ENCODE measurements around the gene MBD6. TPM values are rescaled to one million over a fixed set of nuclear protein-coding genes. Genes with fewer than 3 reads are reported as not detected.

Gene MBD6
- total RNA-seq, 1 donor from 2014 or later: 85.8 TPM

DNA sequence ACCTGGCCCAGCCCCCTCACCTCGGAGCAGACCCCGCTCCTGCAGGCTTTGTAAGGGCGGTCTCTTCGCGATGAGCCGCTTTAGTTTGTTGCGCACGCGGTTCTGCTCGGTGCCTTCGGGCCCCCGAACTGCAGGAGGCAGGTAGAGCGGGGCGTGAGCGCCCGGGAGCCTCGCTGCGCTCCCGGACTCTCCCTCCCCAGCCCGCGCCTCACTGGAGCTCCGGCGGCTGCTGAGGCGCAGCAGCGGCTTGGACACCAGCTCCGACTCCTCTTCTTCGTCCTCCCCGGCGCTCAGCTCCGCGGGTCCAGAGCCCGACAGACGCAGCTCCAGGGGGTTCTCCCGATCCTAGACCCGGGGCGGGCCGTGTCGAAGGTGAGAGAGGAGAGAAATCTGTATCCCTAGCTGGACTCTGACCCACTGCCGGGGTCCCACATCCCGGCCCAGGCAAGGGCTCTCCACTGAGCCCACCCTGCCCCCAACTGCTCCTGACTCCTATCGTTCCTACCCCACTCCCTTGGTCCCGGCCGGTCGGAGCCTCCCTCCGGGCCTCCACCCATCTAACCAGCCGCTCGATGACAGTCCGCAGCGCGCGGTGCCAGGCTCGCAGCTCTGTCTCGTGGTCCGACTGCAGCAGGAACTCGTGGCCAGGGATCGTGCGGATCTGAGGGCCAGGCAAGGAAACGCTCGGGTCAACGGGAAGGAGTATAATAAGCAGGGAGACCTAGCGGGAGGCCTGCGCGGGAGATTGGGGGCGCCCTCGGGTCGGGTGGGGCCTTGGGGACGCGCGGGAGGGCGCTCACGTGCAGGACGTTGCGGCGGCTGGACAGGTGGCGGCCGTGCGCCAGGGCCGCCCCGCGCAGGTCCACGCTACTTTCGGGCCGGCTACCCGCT lies 47.1 kb upstream of the MBD6 start:
- Histone ChIP-seq H3K9me3 (no peaks in the 10 kb centered on the region), H3K4me3 (peak overlapping the region; percentile 46), H3K36me3 (peaks cover 4% of the 10 kb centered on the region), H3K27ac (no peak overlapping the region), H3K4me1 (peaks cover 26% of the 10 kb centered on the region), H3K27me3 (peaks cover 42% of the 10 kb centered on the region)
- TF ChIP-seq, protein P1, sequence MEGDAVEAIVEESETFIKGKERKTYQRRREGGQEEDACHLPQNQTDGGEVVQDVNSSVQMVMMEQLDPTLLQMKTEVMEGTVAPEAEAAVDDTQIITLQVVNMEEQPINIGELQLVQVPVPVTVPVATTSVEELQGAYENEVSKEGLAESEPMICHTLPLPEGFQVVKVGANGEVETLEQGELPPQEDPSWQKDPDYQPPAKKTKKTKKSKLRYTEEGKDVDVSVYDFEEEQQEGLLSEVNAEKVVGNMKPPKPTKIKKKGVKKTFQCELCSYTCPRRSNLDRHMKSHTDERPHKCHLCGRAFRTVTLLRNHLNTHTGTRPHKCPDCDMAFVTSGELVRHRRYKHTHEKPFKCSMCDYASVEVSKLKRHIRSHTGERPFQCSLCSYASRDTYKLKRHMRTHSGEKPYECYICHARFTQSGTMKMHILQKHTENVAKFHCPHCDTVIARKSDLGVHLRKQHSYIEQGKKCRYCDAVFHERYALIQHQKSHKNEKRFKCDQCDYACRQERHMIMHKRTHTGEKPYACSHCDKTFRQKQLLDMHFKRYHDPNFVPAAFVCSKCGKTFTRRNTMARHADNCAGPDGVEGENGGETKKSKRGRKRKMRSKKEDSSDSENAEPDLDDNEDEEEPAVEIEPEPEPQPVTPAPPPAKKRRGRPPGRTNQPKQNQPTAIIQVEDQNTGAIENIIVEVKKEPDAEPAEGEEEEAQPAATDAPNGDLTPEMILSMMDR (IDR thresholded peaks at IDR 0.05): no peak
- intact Hi-C loops (cut with DNase I): no loop called here
- ATAC-seq (peak; percentile 32), DNase-seq (peak; percentile 71)

DNA sequence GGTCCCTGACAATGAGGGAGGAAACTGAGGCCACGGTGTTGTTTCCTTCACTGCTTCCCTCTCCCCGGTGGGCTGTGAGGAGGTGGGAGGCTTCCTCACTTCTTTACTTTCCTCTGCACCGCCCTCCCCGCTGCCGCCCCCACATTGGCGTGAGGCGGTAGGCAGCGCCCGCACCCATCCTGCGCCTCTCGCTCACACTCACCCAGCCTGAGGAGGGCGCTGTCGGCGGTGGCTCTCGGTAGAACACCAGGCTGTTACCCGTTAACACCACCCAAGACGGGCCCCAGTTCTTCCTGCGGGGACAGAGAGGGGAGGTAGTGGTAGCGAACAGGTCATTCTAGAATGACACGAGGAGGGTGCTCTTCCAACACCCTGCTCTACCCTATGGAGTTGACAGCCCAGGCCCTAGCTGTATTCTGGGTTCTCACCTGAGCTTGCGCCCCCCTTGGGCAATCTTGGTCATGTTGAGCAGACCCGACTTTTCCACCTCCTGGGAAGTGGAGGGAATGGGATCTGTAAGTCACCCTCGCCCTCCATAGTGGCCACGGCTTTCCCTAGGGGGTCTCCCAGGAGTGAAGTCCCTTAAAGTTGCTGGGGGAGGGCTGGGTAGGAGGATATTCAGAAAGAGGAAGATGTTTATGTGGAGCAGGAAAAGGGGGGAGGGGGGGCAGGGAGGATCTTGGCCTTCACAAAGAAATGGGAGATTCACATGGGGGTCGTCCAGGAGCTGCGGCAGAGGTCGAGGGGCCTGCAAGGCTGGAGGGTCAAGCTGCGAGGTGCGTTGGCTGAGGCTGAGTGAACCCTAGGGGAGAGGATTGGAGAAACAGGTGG lies 46.2 kb upstream of the MBD6 start:
- DNase-seq (peak; percentile 78), ATAC-seq (peak; percentile 65)
- no peaks in the 10 kb centered on the region for H3K9me3 ChIP-seq
- TF ChIP-seq, protein P1 (IDR thresholded peaks at IDR 0.05): peak; percentile 36
- H3K36me3 ChIP-seq: peaks cover 4% of the 10 kb centered on the region
- H3K27ac ChIP-seq: peak overlapping the region; percentile 60
- H3K4me3 ChIP-seq: peak overlapping the region; percentile 46
- H3K27me3 ChIP-seq: peaks cover 41% of the 10 kb centered on the region
- peaks cover 26% of the 10 kb centered on the region for H3K4me1 ChIP-seq
- intact Hi-C loops (cut with DNase I): no loop called here

DNA sequence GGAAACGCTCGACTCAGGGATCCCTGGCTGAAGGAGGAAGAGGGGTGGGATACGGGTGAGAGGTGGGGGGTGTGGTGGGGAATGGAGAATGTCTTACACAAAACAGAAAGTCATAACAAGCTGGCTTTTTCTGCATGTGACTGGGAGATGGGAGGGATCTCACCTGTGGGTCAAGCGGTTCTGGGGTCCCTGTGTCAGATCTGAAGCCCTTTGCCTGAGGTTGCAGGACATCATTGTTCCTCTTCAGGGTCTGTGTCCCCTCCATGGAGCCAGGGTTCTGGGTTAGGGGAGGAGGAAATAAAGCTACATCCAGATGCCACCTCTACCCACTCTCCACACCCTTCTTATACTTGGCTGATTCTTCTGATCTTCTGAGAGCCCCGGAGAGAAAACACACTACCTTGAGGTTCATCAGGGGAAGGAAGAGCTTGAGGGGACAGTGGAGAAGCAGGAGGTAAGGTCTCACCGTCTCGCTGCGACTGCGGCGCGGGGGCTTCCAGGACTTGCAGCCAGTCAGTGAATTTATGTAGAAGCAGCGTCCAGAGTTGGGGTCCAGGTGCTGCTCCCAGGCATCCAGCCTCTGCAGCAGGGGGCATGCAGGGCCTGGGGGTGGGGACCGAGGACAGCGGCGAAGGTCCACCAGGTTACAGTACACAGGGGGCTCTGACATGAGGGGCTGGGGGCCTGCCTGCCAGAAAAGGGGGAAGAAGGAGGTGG lies 45.5 kb upstream of the MBD6 start:
- ATAC-seq: no peak

DNA sequence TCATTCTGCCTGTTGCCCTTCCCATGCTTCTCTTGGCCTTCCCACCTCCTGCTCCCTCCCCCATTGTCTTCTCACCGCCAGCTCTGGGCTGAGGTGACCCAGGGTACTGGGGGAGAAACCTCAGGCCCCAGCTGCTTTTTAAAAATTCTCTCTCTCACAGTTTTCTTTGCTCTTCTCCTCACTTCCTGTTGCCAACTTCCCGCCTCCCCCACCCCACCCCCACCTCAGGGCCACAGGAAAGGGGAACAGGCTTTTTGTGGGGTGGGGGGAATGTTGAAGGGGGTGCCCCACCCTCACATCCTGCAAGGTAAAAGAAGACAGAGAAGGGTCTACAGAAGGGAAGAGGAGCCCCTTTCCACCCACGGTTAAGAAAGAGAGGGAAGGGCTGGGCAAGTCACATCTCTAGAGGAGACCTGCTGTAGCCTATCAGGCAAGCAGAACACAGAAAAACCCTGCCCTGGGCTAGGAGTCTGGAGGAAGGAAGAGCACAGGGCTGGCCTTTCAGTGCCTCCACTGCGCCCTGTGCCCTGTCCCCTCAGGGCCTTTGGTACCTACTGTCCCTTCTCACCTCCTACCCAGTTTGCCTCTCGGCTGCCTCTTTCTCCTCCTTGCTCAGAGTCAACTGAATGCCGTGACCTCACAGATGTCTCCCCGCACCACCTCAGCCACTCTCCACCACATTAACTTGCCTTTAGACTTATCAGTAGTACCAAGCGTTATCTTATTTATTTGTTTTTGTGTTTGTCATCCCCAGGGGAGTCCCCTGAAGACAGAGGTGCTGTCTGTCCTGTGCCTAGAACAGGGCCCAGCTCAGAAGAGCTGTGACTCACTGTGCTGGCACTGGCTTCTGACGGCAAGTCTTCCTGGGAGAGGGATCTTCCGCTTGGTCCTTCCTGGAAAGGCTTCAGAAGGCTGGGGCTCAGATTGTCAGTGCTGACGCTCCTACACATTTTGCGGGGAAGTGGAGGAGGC lies 44.6 kb upstream of the MBD6 start:
- peaks cover 26% of the 10 kb centered on the region for H3K4me1 ChIP-seq
- peaks cover 4% of the 10 kb centered on the region for H3K36me3 ChIP-seq
- DNase-seq (no peak), ATAC-seq (peak; percentile 53)
- H3K9me3 ChIP-seq: no peaks in the 10 kb centered on the region
- TF ChIP-seq, protein P1 (IDR thresholded peaks at IDR 0.05): no peak
- H3K27me3 ChIP-seq: peaks cover 31% of the 10 kb centered on the region
- peak overlapping the region; percentile 46 for H3K4me3 ChIP-seq
- peak overlapping the region; percentile 77 for H3K27ac ChIP-seq
- intact Hi-C loops (cut with DNase I): no loop called here

More for the DNA sequence above, 45.5 kb upstream of the MBD6 start:
- Histone ChIP-seq H3K27me3 (peaks cover 33% of the 10 kb centered on the region), H3K4me3 (peak overlapping the region; percentile 46), H3K36me3 (peaks cover 4% of the 10 kb centered on the region), H3K4me1 (peaks cover 26% of the 10 kb centered on the region), H3K9me3 (no peaks in the 10 kb centered on the region), H3K27ac (peak overlapping the region; percentile 77)
- intact Hi-C loops (cut with DNase I): no loop called here
- no peak for DNase-seq
- TF ChIP-seq, protein P1 (IDR thresholded peaks at IDR 0.05): no peak

All from upper lobe of right lung (tissue), 1 donor.